ENCODE results near the gene PCDHGB4. TPM values are rescaled to one million over a fixed set of nuclear protein-coding genes. Genes with fewer than 3 reads are reported as not detected.
A peak's percentile ranks its signal among the peaks of the same experiment; 100 is the strongest.

PCDHGB4 gene
- total and polyA plus RNA-seq, 2 of the 8 experiments (the other 6 are each of a cell fraction or from before 2014, with no cell fraction given), result 8.0 to 9.1 TPM

DNA sequence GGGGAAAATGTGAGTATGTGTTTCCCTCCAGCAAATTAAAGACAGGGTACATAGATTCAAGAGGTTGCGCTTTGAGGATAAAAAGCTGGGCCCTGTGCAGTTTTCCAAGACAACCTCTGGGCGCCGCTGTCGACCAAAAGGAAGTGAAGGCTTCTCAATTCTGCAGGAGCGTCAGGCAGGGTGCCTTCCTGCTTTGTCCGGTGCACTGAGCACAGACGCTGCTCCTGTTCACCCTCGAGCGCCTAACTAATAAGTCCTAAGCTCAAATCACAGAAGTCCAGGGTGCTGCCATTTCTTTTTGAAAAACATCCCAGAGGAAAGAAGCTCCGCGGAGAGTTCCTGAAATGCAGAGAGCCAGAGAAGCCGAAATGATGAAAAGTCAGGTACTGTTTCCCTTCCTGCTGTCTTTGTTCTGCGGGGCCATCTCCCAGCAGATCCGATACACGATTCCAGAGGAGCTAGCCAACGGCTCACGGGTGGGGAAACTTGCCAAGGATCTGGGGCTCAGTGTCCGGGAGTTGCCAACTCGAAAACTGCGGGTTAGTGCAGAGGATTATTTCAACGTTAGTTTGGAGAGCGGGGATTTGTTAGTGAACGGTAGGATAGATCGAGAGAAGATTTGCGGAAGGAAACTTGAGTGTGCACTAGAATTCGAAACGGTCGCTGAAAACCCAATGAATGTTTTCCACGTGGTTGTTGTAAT lies 37.4 kb upstream of the PCDHGB4 start, which contains the start of gene PCDHGB1:
TSS of gene PCDHGB1 (plus strand) at position 183 of the 703 bp plus-strand sequence. CDS start at position 345, 162 bp downstream.
- peak; percentile 93 for FAIRE-seq
- H3K4me3 ChIP-seq (ENCODE audit: extremely low read depth in 1 of 4, insufficient read depth in 2 of 4, low read depth in 3 of 4, low read length in 4 of 4), result peak within 1 kb of the TSS; percentile 17 to 53 (median 31); a peak in 7 of 8 replicates
- H2AFZ ChIP-seq (ENCODE audit: low read length), result peak within 1 kb of the TSS; percentile 97
- TF ChIP-seq KDM4A (IDR thresholded peaks at IDR 0.05; ENCODE audit: low read depth, low read length, severe bottlenecking) (peak; percentile 29), EGR1 (IDR thresholded peaks at IDR 0.05; ENCODE audit: borderline replicate concordance, low read depth, low read length) (no peak), TBP (IDR thresholded peaks at IDR 0.05; ENCODE audit: low read depth, low read length) (no peak; the same call in 1 of the 2 replicates), SP4 (IDR thresholded peaks at IDR 0.05; ENCODE audit: low read length) (no peak), ZNF274 (IDR thresholded peaks at IDR 0.05; ENCODE audit: borderline replicate concordance, extremely low read depth, low read length) (no peak), SIN3A (conservative IDR thresholded peaks at IDR 0.05 in 1 of 2, IDR thresholded peaks at IDR 0.05 in 1 of 2; ENCODE audit: low read depth in 1 of 2, low read length in 2 of 2) (no peak), MAFK (IDR thresholded peaks at IDR 0.05; ENCODE audit: low read depth, low read length) (no peak), SRF (IDR thresholded peaks at IDR 0.05; ENCODE audit: low read depth, low read length) (no peak), NRF1 (IDR thresholded peaks at IDR 0.05; ENCODE audit: low read depth, low read length) (no peak), RNF2 (IDR thresholded peaks at IDR 0.05; ENCODE audit: borderline replicate concordance, low read depth, low read length, missing control alignments, poor library complexity, severe bottlenecking) (no peak), HDAC2 (IDR thresholded peaks at IDR 0.05; ENCODE audit: borderline replicate concordance in 1 of 2, low read depth in 2 of 2, low read length in 2 of 2) (no peak)

More for the DNA sequence above, 37.4 kb upstream of the PCDHGB4 start, which contains the start of gene PCDHGB1:
- H3K23ac ChIP-seq (ENCODE audit: insufficient read length), result no peak within 1 kb of the TSS
- DNase-seq (ENCODE audit: low read depth in 1 of 2, low spot score in 2 of 2), result peak in 1 of 2 experiments; percentile 83
- no peak within 1 kb of the TSS for H3K14ac ChIP-seq (ENCODE audit: insufficient read length)
- peaks cover 0 to 10% (median 3%) of the 10 kb centered on the region in 4 experiments; a peak in 4 of 8 replicates for H3K36me3 ChIP-seq (ENCODE audit: control insufficient read depth in 2 of 4, insufficient read depth in 4 of 4, low read length in 3 of 4)
- H2BK12ac ChIP-seq (ENCODE audit: low read depth, low read length), result no peak within 1 kb of the TSS
- H2BK5ac ChIP-seq (ENCODE audit: low read depth, low read length), result no peak within 1 kb of the TSS
- H3K4me2 ChIP-seq (ENCODE audit: insufficient read depth in 1 of 2, low read depth in 2 of 2, low read length in 2 of 2), result peak within 1 kb of the TSS; percentile 6 to 51; a peak in 2 of 4 replicates
- ChIA-PET CTCF (ENCODE audit: partially characterized antibody) (interaction anchor here (0.6 to 5.5 kb wide), 60 partner anchors 7 to 603 kb away, joined by 3 to 29 read pairs (median 4); partner anchors contain the start of genes PCDHB10, PCDHB12, PCDHB14 and PCDHB15), POLR2A (ENCODE audit: partially characterized antibody) (interaction anchor here (1.0 to 2.1 kb wide), 7 partner anchors 11 to 214 kb away, joined by 3 to 7 read pairs (median 3); partner anchors contain the start of genes PCDHB15, PCDHGA2 and TAF7)
- H4K20me1 ChIP-seq (replicated peaks in 1 of 2; ENCODE audit: control insufficient read depth in 1 of 2, insufficient read depth in 2 of 2, low read length in 2 of 2), result no peaks in the 10 kb centered on the region
- H2AK5ac ChIP-seq (ENCODE audit: low read depth, low read length), result no peak within 1 kb of the TSS
- H2BK20ac ChIP-seq (ENCODE audit: low read length), result no peak within 1 kb of the TSS
- 65 to 100% methylated on average over 5 to 29 of the region's 29 CpGs for WGBS, 2 experiments (ENCODE audit: extremely low coverage in 1 of 2, insufficient coverage in 1 of 2, insufficient read length in 1 of 2, insufficient replicate concordance in 2 of 2, low coverage in 1 of 2, low lambda C conversion rate in 2 of 2, missing lambda C conversion rate in 1 of 2)
- H2BK15ac ChIP-seq (ENCODE audit: low read length), result no peak within 1 kb of the TSS
- no peak within 1 kb of the TSS for H3K4ac ChIP-seq (replicated peaks; ENCODE audit: insufficient read length, low read depth, low read length)
- H4K91ac ChIP-seq (replicated peaks; ENCODE audit: insufficient read length, low read length), result no peak within 1 kb of the TSS
- H3K79me2 ChIP-seq (ENCODE audit: control insufficient read depth in 1 of 2, insufficient read depth in 2 of 2, low read length in 2 of 2), result no peaks in the 10 kb centered on the region
- no peak within 1 kb of the TSS for H3K18ac ChIP-seq (ENCODE audit: extremely low read depth, low read length)
- peaks cover 0 to 5% (median under 1%) of the 10 kb centered on the region in 4 experiments; a peak in 1 of 7 replicates for H3K4me1 ChIP-seq (replicated peaks in 1 of 4; ENCODE audit: control insufficient read depth in 3 of 4, insufficient read depth in 4 of 4, low read length in 3 of 4)
- no peak within 1 kb of the TSS for H4K8ac ChIP-seq (ENCODE audit: extremely low read depth, insufficient read depth, low read length)
- peaks cover 25 to 31% of the 10 kb centered on the region in 2 experiments for H3K9me3 ChIP-seq (ENCODE audit: insufficient read depth in 2 of 2, low read depth in 1 of 2, low read length in 1 of 2)
- H2BK120ac ChIP-seq (replicated peaks; ENCODE audit: low read depth, low read length), result no peak within 1 kb of the TSS
- H3K27ac ChIP-seq (ENCODE audit: low read depth, low read length), result no peak within 1 kb of the TSS
- H3K56ac ChIP-seq (replicated peaks; ENCODE audit: insufficient read length, low read depth, low read length), result no peak within 1 kb of the TSS
- no peak within 1 kb of the TSS for H4K5ac ChIP-seq (ENCODE audit: insufficient read length, low read depth, low read length)
- H3K9ac ChIP-seq (replicated peaks in 1 of 4; ENCODE audit: extremely low read depth in 1 of 4, low read depth in 3 of 4, low read length in 3 of 4), result peak within 1 kb of the TSS in 2 of 4 experiments; percentile 13; a peak in 3 of 7 replicates
- H3K79me1 ChIP-seq (ENCODE audit: low read depth, low read length), result no peaks in the 10 kb centered on the region
- no peaks in the 10 kb centered on the region for H3K23me2 ChIP-seq (ENCODE audit: low read depth, low read length)
- no peaks in the 10 kb centered on the region for H3K27me3 ChIP-seq (replicated peaks in 1 of 4; ENCODE audit: control insufficient read depth in 3 of 4, extremely low read depth in 1 of 4, insufficient read depth in 3 of 4, low read length in 3 of 4)

Data from H1 (cell line).